HepG2 (cell line): ENCODE results near the gene CXCL10.

ENCODE experiments used
- ELF1 ChIP-seq: sonication (generic); formaldehyde crosslinking; IDR thresholded peaks from 2 replicates; pipeline ENCODE4 v1.4.0; 2020; ENCODE audit warnings: missing genetic modification reagents
- NR2F2 ChIP-seq: IDR thresholded peaks from 2 replicates; pipeline ENCODE4 v1.6.1; 2012; ENCODE audit warnings: low read depth, inconsistent platforms, borderline replicate concordance
- RBAK ChIP-seq: sonication (generic); formaldehyde crosslinking; IDR thresholded peaks from 2 replicates; pipeline ENCODE4 v1.5.1; 2020; ENCODE audit warnings: mild to moderate bottlenecking, missing genetic modification reagents
- SIN3A ChIP-seq: IDR thresholded peaks from 2 replicates; pipeline ENCODE4 v1.6.1; 2011; ENCODE audit warnings: low read depth, mild to moderate bottlenecking, control low read depth, low read length, borderline replicate concordance
- SUZ12 ChIP-seq: fragments of 150-350 bp; IDR thresholded peaks from 2 replicates; pipeline ENCODE4 v1.6.1; 2014; ENCODE audit warnings: low read depth, low read length
- ZNF572 ChIP-seq: sonication (generic); formaldehyde crosslinking; IDR thresholded peaks from 2 replicates; pipeline ENCODE4 v1.5.1; 2020; ENCODE audit warnings: mild to moderate bottlenecking, missing genetic modification reagents
- TF ChIP-seq, protein P1 (sequence below): fragments of 450-650 bp; IDR thresholded peaks from 2 replicates; pipeline ENCODE4 v1.6.1; 2016
- TF ChIP-seq, protein P2 (sequence below), 2 experiments: IDR thresholded peaks; 2 replicates each; pipeline ENCODE4 v1.6.1; 2011 to 2012; ENCODE audit warnings: low read length in 2 of 2, borderline replicate concordance in 1 of 2, low read depth in 1 of 2, mild to moderate bottlenecking in 1 of 2, moderate library complexity in 1 of 2

DNA sequence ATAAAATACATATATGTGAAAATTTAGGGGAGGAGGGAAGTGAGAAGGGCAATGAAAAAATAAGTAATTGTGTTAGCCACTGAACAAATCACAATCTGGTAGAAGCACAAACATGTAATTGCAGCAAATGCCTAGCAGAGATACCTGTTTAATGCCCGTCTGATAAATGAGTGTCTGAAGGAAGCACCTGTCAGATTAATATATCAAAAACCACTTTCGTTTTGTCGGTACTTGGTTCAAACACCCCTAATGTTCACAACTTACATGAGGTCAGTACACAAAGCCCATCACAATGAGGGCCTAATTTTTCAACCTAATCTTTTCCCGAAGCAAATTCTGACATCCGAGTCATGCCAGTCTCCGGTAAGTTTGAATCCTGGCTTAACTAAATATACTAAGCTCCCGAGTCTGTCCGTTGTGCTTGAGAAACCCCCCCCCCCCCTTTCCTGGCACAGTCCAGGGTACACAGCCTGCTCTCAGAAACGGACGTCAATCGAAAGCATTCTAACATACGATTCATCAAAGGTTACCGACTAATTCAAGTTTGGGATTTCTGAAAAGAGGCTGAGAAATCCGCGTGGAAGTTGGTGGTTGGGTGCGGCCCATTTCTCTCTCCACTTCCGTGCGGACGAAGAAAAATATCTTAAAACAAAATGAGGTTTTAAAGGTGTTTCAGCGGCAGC lies 33.3 kb downstream of the CXCL10 start:
- TF ChIP-seq, protein P1, sequence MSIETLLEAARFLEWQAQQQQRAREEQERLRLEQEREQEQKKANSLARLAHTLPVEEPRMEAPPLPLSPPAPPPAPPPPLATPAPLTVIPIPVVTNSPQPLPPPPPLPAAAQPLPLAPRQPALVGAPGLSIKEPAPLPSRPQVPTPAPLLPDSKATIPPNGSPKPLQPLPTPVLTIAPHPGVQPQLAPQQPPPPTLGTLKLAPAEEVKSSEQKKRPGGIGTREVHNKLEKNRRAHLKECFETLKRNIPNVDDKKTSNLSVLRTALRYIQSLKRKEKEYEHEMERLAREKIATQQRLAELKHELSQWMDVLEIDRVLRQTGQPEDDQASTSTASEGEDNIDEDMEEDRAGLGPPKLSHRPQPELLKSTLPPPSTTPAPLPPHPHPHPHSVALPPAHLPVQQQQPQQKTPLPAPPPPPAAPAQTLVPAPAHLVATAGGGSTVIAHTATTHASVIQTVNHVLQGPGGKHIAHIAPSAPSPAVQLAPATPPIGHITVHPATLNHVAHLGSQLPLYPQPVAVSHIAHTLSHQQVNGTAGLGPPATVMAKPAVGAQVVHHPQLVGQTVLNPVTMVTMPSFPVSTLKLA, result no peak
- TF ChIP-seq SIN3A, result no peak
- TF ChIP-seq ZNF572, result no peak
- TF ChIP-seq, protein P2, sequence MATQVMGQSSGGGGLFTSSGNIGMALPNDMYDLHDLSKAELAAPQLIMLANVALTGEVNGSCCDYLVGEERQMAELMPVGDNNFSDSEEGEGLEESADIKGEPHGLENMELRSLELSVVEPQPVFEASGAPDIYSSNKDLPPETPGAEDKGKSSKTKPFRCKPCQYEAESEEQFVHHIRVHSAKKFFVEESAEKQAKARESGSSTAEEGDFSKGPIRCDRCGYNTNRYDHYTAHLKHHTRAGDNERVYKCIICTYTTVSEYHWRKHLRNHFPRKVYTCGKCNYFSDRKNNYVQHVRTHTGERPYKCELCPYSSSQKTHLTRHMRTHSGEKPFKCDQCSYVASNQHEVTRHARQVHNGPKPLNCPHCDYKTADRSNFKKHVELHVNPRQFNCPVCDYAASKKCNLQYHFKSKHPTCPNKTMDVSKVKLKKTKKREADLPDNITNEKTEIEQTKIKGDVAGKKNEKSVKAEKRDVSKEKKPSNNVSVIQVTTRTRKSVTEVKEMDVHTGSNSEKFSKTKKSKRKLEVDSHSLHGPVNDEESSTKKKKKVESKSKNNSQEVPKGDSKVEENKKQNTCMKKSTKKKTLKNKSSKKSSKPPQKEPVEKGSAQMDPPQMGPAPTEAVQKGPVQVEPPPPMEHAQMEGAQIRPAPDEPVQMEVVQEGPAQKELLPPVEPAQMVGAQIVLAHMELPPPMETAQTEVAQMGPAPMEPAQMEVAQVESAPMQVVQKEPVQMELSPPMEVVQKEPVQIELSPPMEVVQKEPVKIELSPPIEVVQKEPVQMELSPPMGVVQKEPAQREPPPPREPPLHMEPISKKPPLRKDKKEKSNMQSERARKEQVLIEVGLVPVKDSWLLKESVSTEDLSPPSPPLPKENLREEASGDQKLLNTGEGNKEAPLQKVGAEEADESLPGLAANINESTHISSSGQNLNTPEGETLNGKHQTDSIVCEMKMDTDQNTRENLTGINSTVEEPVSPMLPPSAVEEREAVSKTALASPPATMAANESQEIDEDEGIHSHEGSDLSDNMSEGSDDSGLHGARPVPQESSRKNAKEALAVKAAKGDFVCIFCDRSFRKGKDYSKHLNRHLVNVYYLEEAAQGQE (IDR thresholded peaks at IDR 0.05; ENCODE audit: borderline replicate concordance in 1 of 2, low read depth in 1 of 2, low read length in 2 of 2), result no peak
- TF ChIP-seq NR2F2, result no peak
- no peak for TF ChIP-seq ELF1 (CRISPR knock-in tag)
- TF ChIP-seq RBAK (CRISPR knock-in tag), result no peak
- TF ChIP-seq SUZ12, result no peak
